Measurements from ENCODE around the gene PATE4. TPM values are rescaled to one million over a fixed set of nuclear protein-coding genes. Genes with fewer than 3 reads are reported as not detected.
"Not testable (repeated sequence)": the region's sequence is repeated elsewhere in the genome, so short reads cannot be mapped to it uniquely, and the experiment has no call there.

Gene PATE4
- total and polyA plus RNA-seq, 12 donors: not detected

DNA sequence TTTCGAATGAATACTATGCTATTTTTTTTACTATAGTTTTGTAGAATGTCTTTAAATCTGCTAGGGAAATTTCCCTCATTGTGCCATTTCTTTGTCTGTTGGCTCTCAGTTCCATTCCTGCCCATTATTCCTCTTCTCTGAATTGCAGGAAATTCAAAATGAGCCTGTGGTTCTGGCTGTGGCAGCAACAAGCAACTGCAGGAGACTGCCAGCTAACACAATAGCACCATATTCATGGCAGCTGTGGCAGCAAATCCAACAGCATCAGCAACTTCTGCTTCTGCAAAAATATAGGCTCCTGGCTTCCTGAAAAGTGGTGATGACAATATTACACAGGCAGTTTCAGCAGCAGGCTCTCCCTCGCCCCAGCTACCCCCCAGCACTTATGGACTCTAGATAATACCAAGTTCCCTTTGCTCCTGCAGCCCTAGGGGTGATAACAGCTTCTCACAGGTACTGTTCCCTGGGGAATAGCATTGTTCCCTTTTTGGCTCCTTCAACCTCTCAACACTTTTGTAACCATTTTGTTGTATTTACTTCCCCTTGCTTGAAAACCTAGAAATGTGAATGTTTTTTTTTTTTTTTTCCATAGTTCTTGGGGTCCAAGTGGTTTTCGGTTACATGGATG lies 9.3 kb downstream of the PATE4 start:
- 75 to 78% (median 76%) methylated on average over 3 of the region's 3 CpGs for WGBS, 4 donors
- Histone ChIP-seq H3K27me3 (no peaks in the 10 kb centered on the region), H3K4me3 (no peak overlapping the region), H3K27ac (no peak overlapping the region), H3K9me3 (replicated peaks in 1 of 3) (peaks cover 0 to 8% (median 0%) of the 10 kb centered on the region in 3 donors), H3K36me3 (replicated peaks in 1 of 2) (no peaks in the 10 kb centered on the region), H3K4me1 (replicated peaks in 1 of 2) (no peaks in the 10 kb centered on the region)
- intact Hi-C loops (cut with DNase I): no loop called here
- TF ChIP-seq, protein P1, sequence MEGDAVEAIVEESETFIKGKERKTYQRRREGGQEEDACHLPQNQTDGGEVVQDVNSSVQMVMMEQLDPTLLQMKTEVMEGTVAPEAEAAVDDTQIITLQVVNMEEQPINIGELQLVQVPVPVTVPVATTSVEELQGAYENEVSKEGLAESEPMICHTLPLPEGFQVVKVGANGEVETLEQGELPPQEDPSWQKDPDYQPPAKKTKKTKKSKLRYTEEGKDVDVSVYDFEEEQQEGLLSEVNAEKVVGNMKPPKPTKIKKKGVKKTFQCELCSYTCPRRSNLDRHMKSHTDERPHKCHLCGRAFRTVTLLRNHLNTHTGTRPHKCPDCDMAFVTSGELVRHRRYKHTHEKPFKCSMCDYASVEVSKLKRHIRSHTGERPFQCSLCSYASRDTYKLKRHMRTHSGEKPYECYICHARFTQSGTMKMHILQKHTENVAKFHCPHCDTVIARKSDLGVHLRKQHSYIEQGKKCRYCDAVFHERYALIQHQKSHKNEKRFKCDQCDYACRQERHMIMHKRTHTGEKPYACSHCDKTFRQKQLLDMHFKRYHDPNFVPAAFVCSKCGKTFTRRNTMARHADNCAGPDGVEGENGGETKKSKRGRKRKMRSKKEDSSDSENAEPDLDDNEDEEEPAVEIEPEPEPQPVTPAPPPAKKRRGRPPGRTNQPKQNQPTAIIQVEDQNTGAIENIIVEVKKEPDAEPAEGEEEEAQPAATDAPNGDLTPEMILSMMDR (IDR thresholded peaks at IDR 0.05): no peak
- TF ChIP-seq POLR2A (IDR thresholded peaks at IDR 0.05): no peak
- no peak for DNase-seq

DNA sequence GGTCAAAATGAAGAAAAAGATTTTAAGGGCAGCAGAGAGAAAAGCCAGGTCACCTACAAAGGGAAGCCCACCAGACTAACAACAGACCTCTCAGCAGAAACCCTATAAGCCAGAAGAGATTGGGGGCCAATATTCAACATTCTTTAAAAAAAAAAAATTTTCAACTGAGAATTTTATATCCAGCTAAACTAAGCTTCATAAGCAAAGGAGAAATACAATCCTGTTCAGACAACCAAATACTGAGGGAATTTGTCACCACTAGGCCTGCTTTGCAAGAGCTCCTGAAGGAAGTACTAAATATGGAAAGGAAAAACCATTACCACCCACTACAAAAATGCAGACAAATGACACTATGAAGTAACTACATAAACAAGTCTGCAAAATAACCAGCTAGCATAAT lies 13.1 kb downstream of the PATE4 start:
- Histone ChIP-seq H3K9me3 (replicated peaks in 1 of 3) (peaks cover 0 to 8% (median 0%) of the 10 kb centered on the region in 3 donors), H3K36me3 (replicated peaks in 1 of 2) (no peaks in the 10 kb centered on the region), H3K4me1 (replicated peaks in 1 of 2) (no peaks in the 10 kb centered on the region), H3K4me3 (no peak overlapping the region), H3K27ac (no peak overlapping the region), H3K27me3 (no peaks in the 10 kb centered on the region)
- intact Hi-C loops (cut with DNase I): no loop called here
- DNase-seq: no peak
- TF ChIP-seq, protein P1 (IDR thresholded peaks at IDR 0.05): no peak
- no peak for TF ChIP-seq POLR2A (IDR thresholded peaks at IDR 0.05)

DNA sequence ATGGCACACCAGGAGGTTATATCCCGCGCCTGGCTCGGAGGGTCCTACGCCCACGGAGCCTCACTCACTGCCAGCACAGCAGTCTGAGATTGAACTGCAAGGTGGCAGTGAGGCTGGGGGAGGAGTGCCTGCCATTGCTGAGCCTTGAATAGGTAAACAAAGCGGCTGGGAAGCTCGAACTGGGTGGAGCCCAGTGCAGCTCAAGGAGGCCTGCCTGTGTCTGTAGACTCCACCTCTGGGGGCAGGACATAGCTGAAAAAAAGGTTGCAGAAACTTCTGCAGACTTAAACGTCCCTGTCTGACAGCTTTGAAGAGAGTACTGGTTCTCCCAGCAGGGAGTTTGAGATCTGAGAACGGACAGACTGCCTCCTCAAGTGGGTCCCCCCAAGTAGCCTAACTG lies 24.6 kb downstream of the PATE4 start:
- H3K27ac ChIP-seq; H3K4me3 ChIP-seq; intact Hi-C loops (cut with DNase I); H3K27me3 ChIP-seq; H3K9me3 ChIP-seq (replicated peaks in 1 of 3); DNase-seq; H3K4me1 ChIP-seq (replicated peaks in 1 of 2); H3K36me3 ChIP-seq (replicated peaks in 1 of 2): not testable (repeated sequence)
- WGBS, 4 donors: 79 to 93% (median 88%) methylated on average over 2 to 9 of the region's 9 CpGs

DNA sequence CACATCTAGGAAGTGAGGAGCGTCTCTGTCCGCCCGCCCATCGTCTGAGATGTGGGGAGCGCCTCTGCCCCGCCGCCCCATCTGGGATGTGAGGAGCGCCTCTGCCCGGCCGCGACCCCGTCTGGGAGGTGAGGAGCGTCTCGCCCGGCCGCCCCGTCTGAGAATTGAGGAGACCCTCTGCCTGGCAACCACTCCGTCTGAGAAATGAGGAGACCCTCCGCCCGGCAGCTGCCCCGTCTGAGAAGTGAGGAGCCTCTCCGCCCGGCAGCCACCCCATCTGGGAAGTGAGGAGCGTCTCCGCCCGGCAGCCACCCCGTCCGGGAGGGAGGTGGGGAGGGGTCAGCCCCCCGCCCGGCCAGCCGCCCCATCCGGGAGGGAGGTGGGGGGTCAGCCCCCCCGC lies 29.7 kb downstream of the PATE4 start:
- WGBS, 4 donors: 95 to 100% (median 97%) methylated on average over 4 to 33 of the region's 33 CpGs; no CpG with 5 or more reads in 1 of the 4 donors

DNA sequence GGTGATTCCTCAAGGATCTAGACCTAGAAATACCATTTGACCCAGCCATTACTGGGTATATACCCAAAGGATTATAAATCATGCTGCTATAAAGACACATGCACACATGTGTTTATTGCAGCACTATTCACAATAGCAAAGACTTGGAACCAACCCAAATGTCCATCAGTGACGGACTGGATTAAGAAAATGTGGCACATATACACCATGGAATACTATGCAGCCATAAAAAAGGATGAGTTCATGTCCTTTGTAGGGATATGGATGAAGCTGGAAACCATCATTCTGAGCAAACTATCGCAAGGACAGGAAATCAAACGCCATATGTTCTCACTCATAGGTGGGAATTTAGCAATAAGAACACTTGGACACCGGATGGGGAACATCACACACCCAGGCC lies 32.2 kb downstream of the PATE4 start:
- H3K36me3 ChIP-seq (replicated peaks in 1 of 2); H3K27ac ChIP-seq; H3K4me3 ChIP-seq; H3K4me1 ChIP-seq (replicated peaks in 1 of 2); H3K9me3 ChIP-seq (replicated peaks in 1 of 3); DNase-seq; intact Hi-C loops (cut with DNase I); H3K27me3 ChIP-seq: not testable (repeated sequence)
- WGBS, 4 donors: 91 to 97% (median 92%) methylated on average over 4 of the region's 4 CpGs

More for the DNA sequence above, 29.7 kb downstream of the PATE4 start:
- H3K36me3 ChIP-seq (replicated peaks in 1 of 2); H3K9me3 ChIP-seq (replicated peaks in 1 of 3); H3K4me3 ChIP-seq; intact Hi-C loops (cut with DNase I); H3K27me3 ChIP-seq; H3K27ac ChIP-seq; DNase-seq; H3K4me1 ChIP-seq (replicated peaks in 1 of 2): not testable (repeated sequence)

DNA sequence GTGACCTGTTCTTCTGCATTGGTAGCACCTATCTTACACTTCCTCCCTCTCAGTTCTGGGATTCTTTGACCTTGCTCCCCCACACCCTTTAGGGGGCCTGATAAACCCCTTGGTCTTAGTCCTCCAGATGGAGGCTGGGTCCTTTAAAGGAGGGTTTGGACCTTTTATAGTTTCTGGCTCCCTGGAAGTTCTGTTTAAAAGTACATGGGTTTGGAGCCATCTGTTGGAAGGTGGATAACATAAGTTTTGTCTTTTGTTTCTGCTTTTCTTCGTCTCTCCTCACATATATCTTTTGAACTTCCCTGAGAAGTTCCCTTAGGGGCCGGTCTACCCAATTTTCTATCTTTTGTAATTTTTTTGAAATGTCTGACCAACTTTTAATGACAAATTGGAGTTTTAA lies 36.4 kb downstream of the PATE4 start:
- TF ChIP-seq POLR2A (IDR thresholded peaks at IDR 0.05): no peak
- TF ChIP-seq, protein P1 (IDR thresholded peaks at IDR 0.05): no peak
- no peaks in the 10 kb centered on the region for H3K9me3 ChIP-seq (replicated peaks in 1 of 3)
- H3K4me3 ChIP-seq: no peak overlapping the region
- intact Hi-C loops (cut with DNase I): no loop called here
- no peaks in the 10 kb centered on the region for H3K36me3 ChIP-seq (replicated peaks in 1 of 2)
- H3K4me1 ChIP-seq (replicated peaks in 1 of 2): no peaks in the 10 kb centered on the region
- DNase-seq: no peak
- H3K27me3 ChIP-seq: no peaks in the 10 kb centered on the region
- 67 to 85% (median 81%) methylated on average over 2 of the region's 2 CpGs for WGBS, 4 donors
- H3K27ac ChIP-seq: no peak overlapping the region

Data from adrenal gland (tissue), 12 donors.